ENCODE data around the gene GTF3C4.

The GTF3C4 gene

GRCh38 chr9:132739710-132740310 lies 69.5 kb downstream of the GTF3C4 start:
- no peak for DNase-seq

GRCh38 chr9:132740526-132741309 lies 70.5 kb downstream of the GTF3C4 start:
- no peak for DNase-seq

- DNase-seq = no peak
Observed at GRCh38 chr9:132742821-132743311, 72.6 kb downstream of the GTF3C4 start.

- no peak for DNase-seq
Observed at GRCh38 chr9:132743931-132744479, 73.7 kb downstream of the GTF3C4 start.
